ENCODE measurements around the gene BRD2.

Gene BRD2

DNA sequence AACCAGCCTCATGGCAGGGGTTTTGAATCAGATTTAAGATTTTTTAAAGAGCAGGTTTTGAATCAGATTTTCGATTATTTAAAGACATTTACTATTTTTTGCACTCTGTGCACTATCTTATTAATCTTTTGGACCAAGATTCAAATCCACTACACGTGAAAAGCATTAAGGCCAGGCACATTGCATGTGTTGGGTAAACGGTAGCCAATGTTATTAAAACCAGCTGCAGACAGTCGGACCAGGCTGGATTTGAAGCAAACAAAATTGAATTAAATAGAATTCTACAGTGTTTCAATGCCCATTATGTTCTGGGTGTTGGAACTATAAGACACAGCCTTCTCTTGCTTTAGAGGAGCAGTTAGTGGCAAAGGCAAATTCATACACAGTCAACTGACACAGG, 33.3 kb downstream of the BRD2 start:
- FAIRE-seq (no peak), DNase-seq (ENCODE audit: insufficient read length, low spot score) (no peak)
- TF ChIP-seq, protein P1, sequence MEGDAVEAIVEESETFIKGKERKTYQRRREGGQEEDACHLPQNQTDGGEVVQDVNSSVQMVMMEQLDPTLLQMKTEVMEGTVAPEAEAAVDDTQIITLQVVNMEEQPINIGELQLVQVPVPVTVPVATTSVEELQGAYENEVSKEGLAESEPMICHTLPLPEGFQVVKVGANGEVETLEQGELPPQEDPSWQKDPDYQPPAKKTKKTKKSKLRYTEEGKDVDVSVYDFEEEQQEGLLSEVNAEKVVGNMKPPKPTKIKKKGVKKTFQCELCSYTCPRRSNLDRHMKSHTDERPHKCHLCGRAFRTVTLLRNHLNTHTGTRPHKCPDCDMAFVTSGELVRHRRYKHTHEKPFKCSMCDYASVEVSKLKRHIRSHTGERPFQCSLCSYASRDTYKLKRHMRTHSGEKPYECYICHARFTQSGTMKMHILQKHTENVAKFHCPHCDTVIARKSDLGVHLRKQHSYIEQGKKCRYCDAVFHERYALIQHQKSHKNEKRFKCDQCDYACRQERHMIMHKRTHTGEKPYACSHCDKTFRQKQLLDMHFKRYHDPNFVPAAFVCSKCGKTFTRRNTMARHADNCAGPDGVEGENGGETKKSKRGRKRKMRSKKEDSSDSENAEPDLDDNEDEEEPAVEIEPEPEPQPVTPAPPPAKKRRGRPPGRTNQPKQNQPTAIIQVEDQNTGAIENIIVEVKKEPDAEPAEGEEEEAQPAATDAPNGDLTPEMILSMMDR (IDR thresholded peaks at IDR 0.05; ENCODE audit: insufficient read depth, missing control alignments) = no peak

DNA sequence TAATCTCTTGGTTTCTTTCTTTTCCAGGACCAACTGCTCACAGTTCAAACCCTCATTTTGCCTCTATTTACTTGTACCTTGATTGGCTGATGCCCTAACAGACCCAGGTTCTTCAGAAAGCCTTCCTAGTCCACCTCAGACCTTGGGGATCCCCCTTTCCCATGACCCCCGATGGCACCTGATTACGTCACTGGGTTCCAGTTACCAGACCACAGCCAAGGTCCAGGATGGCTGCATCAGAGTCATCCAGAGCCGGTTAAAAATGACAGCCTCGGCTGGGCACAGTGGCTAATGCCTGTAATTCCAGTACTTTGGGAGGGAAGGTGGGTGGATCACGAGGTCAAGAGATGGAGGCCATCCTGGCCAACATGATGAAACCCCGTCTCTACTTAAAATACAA, 36.5 kb downstream of the BRD2 start:
- DNase-seq (ENCODE audit: insufficient read length, low spot score) (no peak), FAIRE-seq (no peak)
- TF ChIP-seq, protein P1 (IDR thresholded peaks at IDR 0.05; ENCODE audit: insufficient read depth, missing control alignments) = no peak

DNA sequence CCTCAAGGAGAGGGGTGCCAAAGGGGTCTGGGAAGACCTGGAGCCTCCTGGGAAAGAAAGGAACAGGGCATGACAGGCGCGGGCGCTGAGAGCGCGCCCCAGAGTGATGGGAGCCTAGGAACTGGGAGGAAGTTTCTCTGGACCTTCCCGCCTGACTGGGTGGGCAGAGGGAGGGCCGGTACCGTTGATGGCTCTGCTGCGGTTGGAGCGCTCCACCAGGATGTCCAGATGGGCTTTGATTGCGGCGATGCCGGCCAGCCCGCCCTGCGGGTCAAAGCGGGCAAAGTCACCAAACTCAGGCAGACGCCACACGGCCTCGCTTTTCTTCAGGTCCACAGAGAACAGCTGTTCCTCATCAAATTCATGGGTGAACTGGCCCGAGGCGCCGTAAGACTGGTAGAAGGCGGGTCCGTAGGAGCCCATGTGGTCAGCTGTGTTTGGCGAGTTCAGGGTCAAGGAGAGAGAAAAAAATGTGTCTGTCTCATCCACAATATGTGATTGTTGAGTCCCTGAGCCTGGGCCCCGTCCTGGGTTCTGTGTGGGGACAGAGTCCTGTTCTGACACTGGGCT, 39.5 kb downstream of the BRD2 start:
- FAIRE-seq (no peak), DNase-seq (ENCODE audit: insufficient read length, low spot score) (no peak)
- TF ChIP-seq, protein P1 (IDR thresholded peaks at IDR 0.05; ENCODE audit: insufficient read depth, missing control alignments) = no peak

DNA sequence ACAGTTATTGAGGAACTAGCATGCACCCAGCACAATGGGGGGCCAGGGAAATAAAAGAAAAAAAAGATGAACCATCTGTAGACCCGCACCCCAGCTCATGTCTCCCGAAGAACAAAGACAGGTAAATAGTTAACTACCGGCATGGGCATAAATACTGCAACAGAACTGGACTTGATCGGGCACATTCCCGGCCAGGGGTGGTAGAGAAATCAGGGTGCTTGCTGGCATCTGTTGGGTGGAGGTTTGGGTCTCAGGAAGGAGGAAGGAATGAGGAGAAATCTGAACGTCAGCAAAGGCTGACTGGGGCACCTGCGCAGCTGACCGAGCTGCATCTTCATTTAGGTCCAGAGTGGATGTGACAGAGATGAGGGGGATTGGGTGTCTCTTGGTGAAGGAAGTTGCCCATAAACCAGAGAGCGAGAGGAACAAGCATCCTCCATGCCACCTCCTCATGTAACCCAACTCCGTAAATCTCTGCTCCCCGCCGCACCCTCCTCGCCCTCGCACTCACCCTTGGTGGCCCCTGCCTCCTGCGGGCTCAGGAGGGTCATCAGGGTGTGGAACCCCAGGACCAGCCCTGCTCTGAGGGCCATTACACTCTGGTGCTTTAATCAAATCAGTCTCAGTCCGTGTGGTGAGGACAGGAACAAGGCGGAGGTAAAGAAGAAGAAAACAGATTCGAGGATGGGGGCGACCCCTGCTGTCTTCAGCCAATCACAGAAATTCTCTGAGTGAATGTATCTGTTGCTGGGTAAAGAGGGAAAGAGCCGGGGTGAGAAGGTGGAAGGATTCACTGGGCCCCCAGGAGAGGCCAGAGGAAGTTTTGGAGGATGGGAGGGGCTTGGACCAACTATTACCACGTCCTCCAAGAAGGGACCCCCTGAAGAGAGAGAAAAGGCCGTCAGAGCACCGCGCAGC, 40.8 kb downstream of the BRD2 start, which contains the start of gene HLA-DOA:
Gene HLA-DOA, minus strand, starts transcription at position 648 of the 918 bp plus-strand sequence.
- FAIRE-seq = no peak
- peak; percentile 57 for DNase-seq (ENCODE audit: insufficient read length, low spot score)
- TF ChIP-seq, protein P1 (IDR thresholded peaks at IDR 0.05; ENCODE audit: insufficient read depth, missing control alignments) = no peak

DNA sequence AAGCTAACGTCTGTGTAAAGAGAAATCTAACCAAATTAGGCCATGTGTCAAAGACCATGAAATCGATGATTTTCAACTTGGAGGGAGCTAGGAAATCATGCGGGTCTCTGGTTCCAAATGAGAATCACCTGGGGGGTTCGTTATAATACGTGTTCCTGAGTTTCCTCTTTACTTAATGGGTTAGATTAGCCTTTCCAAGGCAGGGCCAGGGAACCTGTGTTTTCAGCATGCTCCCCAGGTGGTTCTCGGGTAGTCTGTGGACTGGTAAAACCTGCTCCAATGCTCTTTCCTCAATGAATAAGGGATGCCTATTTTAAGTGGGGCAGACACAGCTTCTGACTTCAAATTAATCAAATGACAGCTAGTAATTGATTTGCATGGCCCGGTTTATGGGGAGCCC, 42.0 kb downstream of the BRD2 start:
- FAIRE-seq (no peak), DNase-seq (ENCODE audit: insufficient read length, low spot score) (no peak)
- TF ChIP-seq, protein P1 (IDR thresholded peaks at IDR 0.05; ENCODE audit: insufficient read depth, missing control alignments) = no peak

DNA sequence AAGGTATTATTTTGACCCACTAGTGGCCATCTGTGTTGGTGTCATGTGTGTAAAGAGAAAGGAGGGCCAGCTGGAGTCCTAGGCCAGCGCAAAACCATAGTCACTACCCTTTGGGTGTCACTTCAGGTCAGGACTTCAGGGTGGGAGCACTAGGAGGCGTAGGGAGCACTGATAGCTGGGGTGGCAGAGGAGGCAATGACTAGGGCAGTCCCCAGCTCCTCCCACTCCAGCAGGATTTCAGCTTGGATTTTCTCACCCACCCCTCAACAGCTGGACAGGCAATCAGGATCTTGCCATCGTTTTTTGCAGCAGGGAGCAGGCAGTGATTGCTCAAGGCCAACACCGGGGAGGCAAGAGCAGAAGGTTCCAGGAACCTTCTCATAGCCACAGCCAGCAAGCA, 45.2 kb downstream of the BRD2 start:
- DNase-seq (ENCODE audit: insufficient read length, low spot score) = no peak
- TF ChIP-seq, protein P1 (IDR thresholded peaks at IDR 0.05; ENCODE audit: insufficient read depth, missing control alignments) = no peak
- no peak for FAIRE-seq

All from D721Med (cell line).